Panc1 (cell line): ENCODE data around the gene ARHGAP33. TPM values are rescaled to one million over a fixed set of nuclear protein-coding genes. Genes with fewer than 3 reads are reported as not detected.
"Not testable (repeated sequence)": the region's sequence is repeated elsewhere in the genome, so short reads cannot be mapped to it uniquely, and the experiment has no call there.

Experiments
- ATAC-seq: fragments of 200-7000 bp; cut with Tn5 transposase; 2 replicates; pipeline ENCODE4 v1.9.1; 2020; ENCODE audit warnings: mild to moderate bottlenecking, moderate library complexity
- BruUV-seq: library from RNA; stranded (reverse); fragments of 400-500 nt; replicated peaks from 2 replicates; lab custom pipeline; 2021; lab: Mats Ljungman, UMichigan
- CTCF ChIA-PET: fragments of 300-600 bp; sonication (Branson Sonifier 250); formaldehyde crosslinking; loops from one replicate; lab custom pipeline; 2022; ENCODE audit warnings: antibody characterized with exemption; lab: Charles Lee
- POLR2A ChIA-PET: fragments of 300-600 bp; sonication (Branson Sonifier 250); formaldehyde crosslinking; loops from one replicate; lab custom pipeline; 2022; ENCODE audit warnings: antibody characterized with exemption; lab: Charles Lee
- DNase-seq: peaks from one replicate; pipeline ENCODE4 v3.0.0-alpha.2; 2010; ENCODE audit warnings: low read depth, low spot score
- H3K27ac ChIP-seq: 2 replicates; pipeline ENCODE4 v1.5.1; 2011; ENCODE audit warnings: mild to moderate bottlenecking, low read length, inconsistent platforms
- H3K27me3 ChIP-seq: fragments of 200-500 bp; sonication (Bioruptor generic); 2 replicates; pipeline ENCODE4 v1.6.0; 2014; ENCODE audit warnings: low read length, inconsistent platforms; ENCODE audit not compliant: control insufficient read depth, insufficient read depth
- H3K36me3 ChIP-seq: fragments of 200-500 bp; sonication (Bioruptor generic); 2 replicates; pipeline ENCODE4 v1.5.1; 2014; ENCODE audit warnings: inconsistent platforms, mild to moderate bottlenecking, low read length, moderate library complexity; ENCODE audit not compliant: control insufficient read depth, insufficient read depth
- H3K4me1 ChIP-seq: 2 replicates; pipeline ENCODE4 v1.5.1; 2011; ENCODE audit warnings: inconsistent platforms, mild to moderate bottlenecking, low read length, moderate library complexity; ENCODE audit not compliant: control insufficient read depth, insufficient read depth
- H3K4me3 ChIP-seq, 2 experiments: 2 replicates each; pipeline ENCODE4 v1.5.1; 2011 to 2012; ENCODE audit warnings: low read depth in 2 of 2, low read length in 2 of 2, mild to moderate bottlenecking in 2 of 2, inconsistent platforms in 1 of 2, moderate library complexity in 1 of 2
- H3K9me3 ChIP-seq: fragments of 200-500 bp; sonication (Bioruptor generic); 2 replicates; pipeline ENCODE4 v1.5.1; 2014; ENCODE audit warnings: low read depth, mild to moderate bottlenecking, inconsistent platforms, low read length, moderate library complexity; ENCODE audit not compliant: control insufficient read depth, insufficient read depth
- CTCF ChIP-seq: fragments of 450-650 bp; IDR thresholded peaks from 2 replicates; pipeline ENCODE4 v1.5.1; 2017; ENCODE audit warnings: mild to moderate bottlenecking
- POLR2AphosphoS5 ChIP-seq: IDR thresholded peaks from 2 replicates; pipeline ENCODE4 v1.6.1; 2012; ENCODE audit warnings: mild to moderate bottlenecking, low read depth, low read length, moderate library complexity
- SIN3A ChIP-seq: IDR thresholded peaks from 2 replicates; pipeline ENCODE4 v1.6.1; 2012; ENCODE audit warnings: low read depth, mild to moderate bottlenecking, low read length, moderate library complexity, borderline replicate concordance; ENCODE audit not compliant: insufficient read depth
- in situ Hi-C: cut with HindIII; loops from 2 replicates; pipeline ENCODE4 v1.10.0; 2016; ENCODE audit warnings: low sequenced_read_pairs, low pct_unique_long_range_greater_than_20kb
- intact Hi-C: fragments of 100-400 bp; cut with micrococcal nuclease; formaldehyde crosslinking; loops from one replicate; pipeline ENCODE4 v1.10.0; 2022; ENCODE audit not compliant: unreplicated experiment
- total RNA-seq: library from RNA; stranded (reverse); gene quantifications from one replicate; pipeline ENCODE4 v1.2.1, GENCODE V29; 2021; ENCODE audit not compliant: unreplicated experiment

The ARHGAP33 gene
- total RNA-seq, 1 experiment from 2014 or later, result 35.8 TPM

GRCh38 chr19:35772362-35772761, 3.0 kb upstream of the ARHGAP33 start:
- in situ Hi-C loops, H3K27ac ChIP-seq, POLR2A ChIA-PET, intact Hi-C loops, H3K9me3 ChIP-seq, BruUV-seq, ATAC-seq, H3K4me3 ChIP-seq, DNase-seq, H3K36me3 ChIP-seq, CTCF ChIA-PET, H3K27me3 ChIP-seq: not testable (repeated sequence)
- H3K4me1 ChIP-seq, result peaks cover 11% of the 10 kb centered on the region; the same call in 1 of the 2 replicates

DNA sequence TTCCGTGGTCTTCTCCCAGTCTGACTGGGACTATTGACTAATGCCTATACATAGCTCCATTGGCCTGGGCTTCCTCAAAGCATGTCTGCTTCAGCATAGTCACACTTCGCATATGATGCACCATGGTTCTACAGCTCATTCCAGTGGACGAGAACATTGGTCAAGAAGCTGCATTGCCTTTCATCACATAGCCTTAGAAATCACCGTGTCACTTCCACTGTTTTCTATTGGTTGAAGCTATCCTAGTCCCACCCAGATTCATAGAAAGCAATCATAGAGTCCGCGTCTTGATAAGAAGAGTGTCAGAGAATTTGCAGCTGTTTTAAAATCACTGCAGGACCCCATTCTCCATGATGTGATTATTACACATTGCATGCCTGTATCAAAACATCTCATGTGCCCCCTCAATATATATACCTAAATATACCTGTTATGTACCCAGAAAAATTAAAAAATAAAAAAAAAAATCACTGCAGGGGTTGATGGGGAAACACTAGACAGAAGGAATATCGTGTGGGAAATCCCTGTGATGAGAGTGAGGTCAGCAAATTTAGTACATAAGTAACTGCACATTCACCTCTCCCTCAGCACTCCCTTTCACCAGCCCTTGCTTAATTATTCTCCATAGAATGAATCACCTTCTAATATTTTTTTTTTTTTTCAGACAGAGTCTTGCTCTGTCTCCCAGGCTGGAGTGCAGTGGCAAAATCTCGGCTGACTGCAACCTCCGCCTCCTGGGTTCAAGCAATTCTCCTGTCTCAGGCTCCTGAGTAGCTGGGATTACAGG, 2.2 kb upstream of the ARHGAP33 start:
- no peak overlapping the region for H3K27ac ChIP-seq
- POLR2A ChIA-PET, result no interaction called here
- H3K27me3 ChIP-seq, result no peaks in the 10 kb centered on the region
- intact Hi-C loops (no loop called here), in situ Hi-C loops (no loop called here)
- DNase-seq (no peak), ATAC-seq (no peak)
- CTCF ChIA-PET, result interaction anchor here (0.6 kb wide), 1 partner anchor 28 kb away, joined by 3 read pairs; the partner anchor contains the start of genes PSENEN and U2AF1L4
- no TSS peak for BruUV-seq
- H3K4me3 ChIP-seq, result no peak overlapping the region
- TF ChIP-seq CTCF (no peak), POLR2AphosphoS5 (peak; percentile 36; the same call in 1 of the 2 replicates)
- no peaks in the 10 kb centered on the region for H3K36me3 ChIP-seq
- H3K4me1 ChIP-seq, result peaks cover 11% of the 10 kb centered on the region; the same call in 1 of the 2 replicates
- no peaks in the 10 kb centered on the region for H3K9me3 ChIP-seq

GRCh38 chr19:35774274-35775045, 904 bp upstream of the ARHGAP33 start:
- TF ChIP-seq SIN3A (no peak), POLR2AphosphoS5 (no peak), CTCF (no peak)
- Histone ChIP-seq H3K4me3 (peak overlapping the region; percentile 54 to 65), H3K36me3 (no peaks in the 10 kb centered on the region), H3K9me3 (no peaks in the 10 kb centered on the region), H3K27me3 (no peaks in the 10 kb centered on the region), H3K27ac (0 out of 2 replicates have a peak overlapping the region, but pooled peaks have one; percentile 1), H3K4me1 (peaks cover 11% of the 10 kb centered on the region; the same call in 1 of the 2 replicates)
- DNase-seq (no peak), ATAC-seq (peak; percentile 2; the same call in 1 of the 2 replicates)
- ChIA-PET CTCF (interaction anchor here (0.6 kb wide), 2 partner anchors 38 to 620 kb away, joined by 4 to 8 read pairs; partner anchors contain the start of gene PRODH2), POLR2A (no interaction called here)
- in situ Hi-C loops (no loop called here), intact Hi-C loops (no loop called here)
- no TSS peak for BruUV-seq
